Peyer's patch (tissue), 4 donors: Measurements from ENCODE around the gene ATP8A1. TPM values are rescaled to one million over a fixed set of nuclear protein-coding genes. Genes with fewer than 3 reads are reported as not detected.
A peak's percentile ranks its signal among the peaks of the same experiment; 100 is the strongest.

ENCODE experiments used
- DNase-seq, 3 donors: peaks; one replicate each; pipeline ENCODE4 v3.0.0-alpha.2; 2017 to 2019
- H3K27ac ChIP-seq, 4 donors: fragments of 200-600 bp; sonication (generic); one replicate each; pipeline ENCODE4 v1.5.1; 2016 to 2019
- H3K27me3 ChIP-seq, 2 donors: fragments of 200-600 bp; sonication (generic); one replicate each; pipeline ENCODE4 v1.5.1; 2019
- H3K36me3 ChIP-seq, 3 donors: fragments of 200-600 bp; sonication (generic); one replicate each; pipeline ENCODE4 v1.5.1; 2016 to 2019
- H3K4me1 ChIP-seq, 4 donors: fragments of 200-600 bp; sonication (generic); one replicate each; pipeline ENCODE4 v1.5.1; 2016 to 2019
- H3K4me3 ChIP-seq, 4 donors: fragments of 200-600 bp; sonication (generic); 1 replicate in 3 of 4; 2 replicates in 1 of 4; pipeline ENCODE4 v1.5.1; 2016 to 2019; ENCODE audit warnings: mild to moderate bottlenecking in 1 of 4
- H3K9me3 ChIP-seq, 4 donors: fragments of 200-600 bp; sonication (generic); one replicate each; pipeline ENCODE4 v1.5.1; 2016 to 2019; ENCODE audit warnings: mild to moderate bottlenecking in 1 of 4
- CTCF ChIP-seq, 6 experiments: fragments of 450-650 bp in 4 of 6; fragments of 200-600 bp in 2 of 6; sonication (generic) in 1 of 6; IDR thresholded peaks; one replicate each; pipeline ENCODE4 v1.5.1; 2017 to 2019; ENCODE audit warnings: antibody characterized with exemption in 6 of 6, mild to moderate bottlenecking in 3 of 6, moderate library complexity in 1 of 6
- POLR2A ChIP-seq, 2 donors: fragments of 450-650 bp; IDR thresholded peaks; one replicate each; pipeline ENCODE4 v1.5.1; 2017; ENCODE audit warnings: antibody characterized with exemption in 2 of 2, mild to moderate bottlenecking in 2 of 2, moderate library complexity in 2 of 2
- total RNA-seq, 4 donors: library from RNA; depleted of rRNA; stranded (reverse); fragments of >200 nt; gene quantifications; one replicate each; pipeline ENCODE4 v1.1.0, GENCODE V29; 2016

ATP8A1 gene
- total RNA-seq, 4 donors from 2014 or later, result 71.0 to 172 (median 158) TPM

GRCh38 chr4:42578187-42578586 is 78.7 kb downstream of the ATP8A1 start:
- DNase-seq, result no peak
- Histone ChIP-seq H3K9me3 (no peaks in the 10 kb centered on the region), H3K4me1 (no peaks in the 10 kb centered on the region), H3K27ac (no peak overlapping the region), H3K27me3 (no peaks in the 10 kb centered on the region), H3K4me3 (no peak overlapping the region), H3K36me3 (peaks cover 0 to 8% (median 0%) of the 10 kb centered on the region in 3 donors)
- no peak for TF ChIP-seq CTCF (IDR thresholded peaks at IDR 0.05)
- TF ChIP-seq POLR2A (IDR thresholded peaks at IDR 0.05), result no peak

- Histone ChIP-seq H3K27me3 (no peaks in the 10 kb centered on the region), H3K4me3 (no peak overlapping the region), H3K9me3 (no peaks in the 10 kb centered on the region), H3K36me3 (no peaks in the 10 kb centered on the region), H3K4me1 (no peaks in the 10 kb centered on the region), H3K27ac (no peak overlapping the region)
- TF ChIP-seq POLR2A (IDR thresholded peaks at IDR 0.05), result no peak
- no peak for DNase-seq
Observed at GRCh38 chr4:42574870-42575430, 82.0 kb downstream of the ATP8A1 start.

GRCh38 chr4:42573249-42573648 is 83.7 kb downstream of the ATP8A1 start:
- Histone ChIP-seq H3K27me3 (no peaks in the 10 kb centered on the region), H3K36me3 (no peaks in the 10 kb centered on the region), H3K9me3 (no peaks in the 10 kb centered on the region), H3K27ac (no peak overlapping the region), H3K4me3 (no peak overlapping the region), H3K4me1 (no peaks in the 10 kb centered on the region)
- no peak for DNase-seq
- no peak for TF ChIP-seq POLR2A (IDR thresholded peaks at IDR 0.05)
- no peak for TF ChIP-seq CTCF (IDR thresholded peaks at IDR 0.05)

- no peaks in the 10 kb centered on the region for H3K4me1 ChIP-seq
- TF ChIP-seq CTCF (IDR thresholded peaks at IDR 0.05) (no peak), POLR2A (IDR thresholded peaks at IDR 0.05) (no peak)
- H3K9me3 ChIP-seq, result no peaks in the 10 kb centered on the region
- H3K27me3 ChIP-seq, result no peaks in the 10 kb centered on the region
- no peak overlapping the region for H3K27ac ChIP-seq
- no peak for DNase-seq
- H3K4me3 ChIP-seq, result no peak overlapping the region
- no peaks in the 10 kb centered on the region for H3K36me3 ChIP-seq
Observed at GRCh38 chr4:42570221-42570620, 86.7 kb downstream of the ATP8A1 start.

- no peaks in the 10 kb centered on the region for H3K36me3 ChIP-seq
- DNase-seq, result peak in 2 of 3 donors; percentile 51 to 87
- TF ChIP-seq CTCF (IDR thresholded peaks at IDR 0.05) (peak; percentile 9 to 89 (median 76)), POLR2A (IDR thresholded peaks at IDR 0.05) (no peak)
- no peaks in the 10 kb centered on the region for H3K9me3 ChIP-seq
- no peaks in the 10 kb centered on the region for H3K4me1 ChIP-seq
- H3K4me3 ChIP-seq, result no peak overlapping the region
- H3K27ac ChIP-seq, result no peak overlapping the region
- no peaks in the 10 kb centered on the region for H3K27me3 ChIP-seq
Observed at GRCh38 chr4:42568610-42569207, 88.2 kb downstream of the ATP8A1 start.

- Histone ChIP-seq H3K4me3 (no peak overlapping the region), H3K27ac (no peak overlapping the region), H3K9me3 (no peaks in the 10 kb centered on the region), H3K27me3 (no peaks in the 10 kb centered on the region), H3K4me1 (no peaks in the 10 kb centered on the region), H3K36me3 (no peaks in the 10 kb centered on the region)
- no peak for DNase-seq
- TF ChIP-seq POLR2A (IDR thresholded peaks at IDR 0.05) (no peak), CTCF (IDR thresholded peaks at IDR 0.05) (no peak)
Observed at GRCh38 chr4:42566835-42567234, 90.1 kb downstream of the ATP8A1 start.
